Measurements from ENCODE around the gene FFAR1.

The FFAR1 gene

GRCh38 chr19:35308910-35309309, 38.8 kb upstream of the FFAR1 start:
- H3K4me3 ChIP-seq (ENCODE audit: low read depth, low read length): no peak overlapping the region
- POLR2A ChIA-PET: no interaction called here
- DNase-seq (ENCODE audit: low read depth, low spot score): no peak
- no peak for TF ChIP-seq CTCF (IDR thresholded peaks at IDR 0.05; ENCODE audit: insufficient read depth, low read length, missing control alignments)
- CTCF ChIA-PET: no interaction called here

GRCh38 chr19:35309481-35310279, 38.0 kb upstream of the FFAR1 start:
- DNase-seq (ENCODE audit: low read depth, low spot score): no peak
- CTCF ChIA-PET: interaction anchor here (1.5 kb wide), 1 partner anchor 44 kb away, joined by 3 read pairs; no protein-coding TSS in a partner anchor
- POLR2A ChIA-PET: no interaction called here
- no peak overlapping the region for H3K4me3 ChIP-seq (ENCODE audit: low read depth, low read length)
- no peak for TF ChIP-seq CTCF (IDR thresholded peaks at IDR 0.05; ENCODE audit: insufficient read depth, low read length, missing control alignments)

- CTCF ChIA-PET: interaction anchor here (1.5 kb wide), 1 partner anchor 43 kb away, joined by 3 read pairs; no protein-coding TSS in a partner anchor
- POLR2A ChIA-PET: no interaction called here
- H3K4me3 ChIP-seq (ENCODE audit: low read depth, low read length): no peak overlapping the region
- no peak for DNase-seq (ENCODE audit: low read depth, low spot score)
- no peak for TF ChIP-seq CTCF (IDR thresholded peaks at IDR 0.05; ENCODE audit: insufficient read depth, low read length, missing control alignments)
These were observed 37.4 kb upstream of the FFAR1 start for GRCh38 chr19:35310331-35310730.

- CTCF ChIA-PET: interaction anchor here (1.5 kb wide), 1 partner anchor 43 kb away, joined by 3 read pairs; no protein-coding TSS in a partner anchor
- POLR2A ChIA-PET: no interaction called here
- TF ChIP-seq CTCF (IDR thresholded peaks at IDR 0.05; ENCODE audit: insufficient read depth, low read length, missing control alignments): no peak
These were observed 36.8 kb upstream of the FFAR1 start for GRCh38 chr19:35310811-35311465.

GRCh38 chr19:35311901-35312665, 35.6 kb upstream of the FFAR1 start:
- POLR2A ChIA-PET: no interaction called here
- no peak overlapping the region for H3K4me3 ChIP-seq (ENCODE audit: low read depth, low read length)
- CTCF ChIA-PET: no interaction called here
- no peak for DNase-seq (ENCODE audit: low read depth, low spot score)
- no peak for TF ChIP-seq CTCF (IDR thresholded peaks at IDR 0.05; ENCODE audit: insufficient read depth, low read length, missing control alignments)

More at GRCh38 chr19:35310811-35311465, 36.8 kb upstream of the FFAR1 start:
- no peak for DNase-seq (ENCODE audit: low read depth, low spot score)
- H3K4me3 ChIP-seq (ENCODE audit: low read depth, low read length): no peak overlapping the region

GRCh38 chr19:35313587-35313986, 34.1 kb upstream of the FFAR1 start:
- TF ChIP-seq CTCF (IDR thresholded peaks at IDR 0.05; ENCODE audit: insufficient read depth, low read length, missing control alignments): no peak
- CTCF ChIA-PET: interaction anchor here (0.7 kb wide), 1 partner anchor 172 kb away, joined by 3 read pairs; no protein-coding TSS in a partner anchor
- H3K4me3 ChIP-seq (ENCODE audit: low read depth, low read length): no peak overlapping the region
- no peak for DNase-seq (ENCODE audit: low read depth, low spot score)
- POLR2A ChIA-PET: no interaction called here
